Common myeloid progenitor, CD34-positive (primary cell): ENCODE data around the gene SLC4A1AP. TPM values are rescaled to one million over a fixed set of nuclear protein-coding genes. Genes with fewer than 3 reads are reported as not detected.

Experiments used
- CTCF ChIA-PET: fragments of 350-600 bp; sonication (Branson Sonifier 250); formaldehyde crosslinking; loops from one replicate; lab custom pipeline; 2021; ENCODE audit warnings: antibody characterized with exemption; lab: Charles Lee
- POLR2A ChIA-PET: fragments of 350-600 bp; sonication (Branson Sonifier 250); formaldehyde crosslinking; loops from one replicate; lab custom pipeline; 2021; ENCODE audit warnings: antibody characterized with exemption; lab: Charles Lee
- DNase-seq, 3 donors: peaks; one replicate each; pipeline versions ENCODE4 v3.0.0 to v3.0.0-alpha.2; 2013
- H3K27ac ChIP-seq, 2 experiments: 1 replicate in 1 of 2; 2 replicates in 1 of 2; pipeline ENCODE4 v1.7.0; 2013; ENCODE audit warnings: inconsistent platforms in 2 of 2, low read length in 2 of 2, mild to moderate bottlenecking in 2 of 2, low read depth in 1 of 2, moderate library complexity in 1 of 2; ENCODE audit not compliant: severe bottlenecking in 2 of 2, insufficient read depth in 1 of 2, poor library complexity in 1 of 2
- H3K27me3 ChIP-seq, 5 experiments: replicated peaks in 2 of 5; 1 replicate in 3 of 5; 2 replicates in 2 of 5; pipeline versions ENCODE4 v1.6.1 to v1.7.0; 2013; ENCODE audit warnings: low read length in 4 of 5, mild to moderate bottlenecking in 2 of 5, moderate library complexity in 2 of 5, inconsistent platforms in 1 of 5; ENCODE audit not compliant: insufficient read depth in 5 of 5, control insufficient read depth in 4 of 5
- H3K36me3 ChIP-seq, 4 experiments: 1 replicate in 2 of 4; 2 replicates in 2 of 4; pipeline versions ENCODE4 v1.6.1 to v1.7.0; 2013; ENCODE audit warnings: low read length in 3 of 4, control low read depth in 1 of 4, mild to moderate bottlenecking in 1 of 4; ENCODE audit not compliant: control insufficient read depth in 4 of 4, insufficient read depth in 4 of 4
- H3K4me1 ChIP-seq, 4 experiments: 1 replicate in 3 of 4; 2 replicates in 1 of 4; pipeline versions ENCODE4 v1.6.1 to v1.7.1; 2013; ENCODE audit warnings: low read length in 3 of 4, mild to moderate bottlenecking in 3 of 4, control low read depth in 1 of 4, inconsistent platforms in 1 of 4, moderate library complexity in 1 of 4; ENCODE audit not compliant: control insufficient read depth in 4 of 4, insufficient read depth in 4 of 4; ENCODE audit errors: control extremely low read depth in 1 of 4
- H3K4me3 ChIP-seq, 7 experiments: 1 replicate in 4 of 7; 2 replicates in 3 of 7; pipeline versions ENCODE4 v1.5.1 to v1.7.0; 2013; ENCODE audit warnings: mild to moderate bottlenecking in 7 of 7, low read length in 6 of 7, moderate library complexity in 6 of 7, inconsistent platforms in 2 of 7, low read depth in 2 of 7, control low read depth in 1 of 7; ENCODE audit not compliant: insufficient read depth in 4 of 7, control insufficient read depth in 1 of 7; ENCODE audit errors: extremely low read depth in 1 of 7
- H3K9me3 ChIP-seq, 5 experiments: 1 replicate in 4 of 5; 2 replicates in 1 of 5; pipeline versions ENCODE4 v1.6.1 to v1.7.1; 2013; ENCODE audit warnings: low read length in 4 of 5, mild to moderate bottlenecking in 2 of 5, inconsistent platforms in 1 of 5, low read depth in 1 of 5, moderate library complexity in 1 of 5; ENCODE audit not compliant: control insufficient read depth in 4 of 5, insufficient read depth in 2 of 5; ENCODE audit errors: control extremely low read depth in 1 of 5
- WGBS: methylation state at CpG from one replicate; pipeline ENCODE4 v1.1.5; 2013; ENCODE audit not compliant: insufficient coverage; 5-methylcytosine and 5-hydroxymethylcytosine counted together
- polyA plus RNA-seq: library from polyadenylated mRNA; unstranded; fragments of 120-200 nt; gene quantifications from one replicate; pipeline ENCODE4 v1.2.1, GENCODE V29; 2013

The SLC4A1AP gene
- polyA plus RNA-seq: 18.7 TPM

DNA sequence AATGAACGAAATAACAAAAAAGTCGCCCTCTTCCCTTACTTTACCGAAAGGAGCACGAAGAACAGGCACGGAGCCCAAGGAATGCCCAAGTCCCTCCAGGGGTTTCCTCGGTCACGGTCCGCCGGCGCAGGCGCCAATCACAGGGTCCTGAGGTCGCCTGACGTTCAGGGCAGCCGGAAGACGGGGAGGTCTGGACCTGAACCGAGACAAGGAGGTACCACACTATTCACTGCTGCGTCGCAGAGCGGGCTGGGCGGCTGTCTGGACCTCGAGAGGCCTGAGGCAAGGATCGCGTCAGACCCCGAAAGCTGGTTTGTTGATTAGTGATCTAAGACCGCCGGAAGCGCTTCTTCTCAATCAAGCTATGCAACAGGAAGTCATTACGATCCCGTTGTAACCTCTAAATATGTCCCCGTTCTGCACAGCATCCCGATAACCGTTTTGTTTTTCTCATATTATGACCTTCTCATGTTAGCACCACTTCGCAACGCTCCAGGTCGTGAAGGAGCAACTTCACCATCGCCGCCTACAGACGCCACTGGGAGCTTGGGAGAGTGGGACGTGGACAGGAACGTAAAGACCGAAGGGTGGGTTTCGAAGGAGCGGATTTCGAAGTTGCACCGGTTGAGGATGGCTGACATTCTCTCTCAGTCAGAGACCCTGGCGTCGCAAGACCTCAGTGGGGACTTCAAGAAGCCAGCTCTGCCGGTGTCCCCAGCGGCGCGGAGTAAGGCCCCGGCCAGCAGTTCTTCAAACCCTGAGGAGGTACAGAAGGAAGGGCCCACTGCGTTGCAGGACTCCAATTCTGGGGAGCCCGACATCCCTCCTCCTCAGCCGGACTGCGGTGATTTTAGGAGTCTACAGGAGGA lies at the start of gene SLC4A1AP, which contains the start of gene SUPT7L:
TSS of gene SLC4A1AP (plus strand) at position 605 of the 869 bp plus-strand sequence. CDS start at position 631, 26 bp downstream.
TSS of gene SUPT7L (minus strand) at position 330 of the 869 bp plus-strand sequence. CDS start 1,422 bp downstream, outside the sequence.
- no peaks in the 10 kb centered on the region for H3K27me3 ChIP-seq
- H3K9me3 ChIP-seq: no peaks in the 10 kb centered on the region
- H3K4me3 ChIP-seq: peak within 1 kb of the TSS; percentile 82 to 99 (median 92)
- WGBS: 0% methylated on average over 46 of the region's 56 CpGs
- peaks cover 14 to 40% (median 31%) of the 10 kb centered on the region in 4 experiments for H3K36me3 ChIP-seq
- CTCF ChIA-PET: interaction anchor here (0.6 to 7.3 kb wide), 7 partner anchors 8 to 933 kb away, joined by 3 to 57 read pairs (median 3); partner anchors contain the start of genes CCDC121 and GPN1
- POLR2A ChIA-PET: interaction anchor here (0.5 to 0.9 kb wide), 3 partner anchors 10 to 224 kb away, joined by 3 to 4 read pairs (median 4); no protein-coding TSS in a partner anchor
- peak; percentile 89 to 93 (median 90) for DNase-seq
- H3K4me1 ChIP-seq: peaks cover 12 to 35% (median 25%) of the 10 kb centered on the region in 4 experiments
- H3K27ac ChIP-seq: peak within 1 kb of the TSS; percentile 94 to 96

DNA sequence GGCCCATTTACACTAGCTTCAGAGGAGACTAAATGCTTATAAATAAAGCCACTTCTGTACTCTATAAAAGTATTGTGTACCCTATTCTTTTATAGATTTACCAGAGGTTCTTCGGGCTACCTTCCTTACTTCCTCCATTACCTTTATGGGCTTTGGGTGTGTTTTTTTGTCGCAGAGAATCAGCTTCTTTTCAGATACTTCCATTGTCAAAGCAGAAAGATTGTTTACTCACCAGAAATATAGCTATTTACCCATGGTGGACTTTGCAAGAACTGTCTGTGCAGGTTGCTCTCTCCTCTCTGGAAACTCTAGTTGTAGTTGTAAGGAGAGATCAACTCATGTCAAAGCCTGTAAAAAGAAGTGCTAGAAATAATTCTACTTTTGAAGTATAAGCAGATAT lies 49.7 kb upstream of the SLC4A1AP start:
- no peak for DNase-seq
- H3K27me3 ChIP-seq: no peaks in the 10 kb centered on the region
- no peaks in the 10 kb centered on the region for H3K9me3 ChIP-seq
- ChIA-PET CTCF (interaction anchor here (0.5 kb wide), 1 partner anchor 815 kb away, joined by 3 read pairs; no protein-coding TSS in a partner anchor), POLR2A (no interaction called here)
- peaks cover 14 to 59% (median 41%) of the 10 kb centered on the region in 4 experiments for H3K36me3 ChIP-seq
- H3K4me3 ChIP-seq: no peak overlapping the region
- no peak overlapping the region for H3K27ac ChIP-seq
- no CpG with 5 or more reads among the region's 2 CpGs for WGBS
- H3K4me1 ChIP-seq: no peaks in the 10 kb centered on the region

DNA sequence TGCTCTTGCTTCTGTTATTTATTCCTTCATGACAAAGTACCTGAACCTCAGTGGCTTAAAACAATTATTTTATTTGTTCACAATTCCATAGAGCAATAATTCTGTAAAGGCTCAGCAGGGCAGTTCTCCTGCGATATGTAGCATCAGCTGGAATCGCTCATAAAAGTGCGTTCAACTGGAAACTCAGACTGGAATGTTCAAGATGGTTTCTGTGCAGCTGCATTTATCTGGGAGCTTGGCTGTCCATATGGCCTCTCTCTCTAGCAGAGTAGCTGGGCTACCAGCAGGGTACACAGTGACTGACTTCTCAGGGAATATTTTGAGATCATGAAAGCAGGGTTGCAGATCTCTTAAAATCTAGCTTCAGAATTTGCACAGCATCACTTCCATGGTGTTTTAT lies 48.4 kb upstream of the SLC4A1AP start:
- POLR2A ChIA-PET: no interaction called here
- CTCF ChIA-PET: interaction anchor here (1.4 kb wide), 1 partner anchor 12 kb away, joined by 4 read pairs; no protein-coding TSS in a partner anchor

GRCh38 chr2:27621524-27621923 lies 42.2 kb upstream of the SLC4A1AP start:
- H3K36me3 ChIP-seq: peaks cover 25 to 72% (median 48%) of the 10 kb centered on the region in 4 experiments
- ChIA-PET POLR2A (interaction anchor here (0.6 kb wide), 1 partner anchor 94 kb away, joined by 4 read pairs; no protein-coding TSS in a partner anchor), CTCF (interaction anchor here (0.6 to 1.5 kb wide), 6 partner anchors 10 to 379 kb away, joined by 3 read pairs; no protein-coding TSS in a partner anchor)
- DNase-seq: no peak
- H3K27ac ChIP-seq: no peak overlapping the region
- no CpG with 5 or more reads among the region's 1 CpG for WGBS
- no peaks in the 10 kb centered on the region for H3K27me3 ChIP-seq
- H3K4me3 ChIP-seq: no peak overlapping the region
- H3K9me3 ChIP-seq: no peaks in the 10 kb centered on the region
- H3K4me1 ChIP-seq: peaks cover 2 to 8% (median 6%) of the 10 kb centered on the region in 4 experiments

More for the DNA sequence above, 48.4 kb upstream of the SLC4A1AP start:
- Histone ChIP-seq H3K27me3 (no peaks in the 10 kb centered on the region), H3K27ac (no peak overlapping the region), H3K4me3 (no peak overlapping the region), H3K4me1 (no peaks in the 10 kb centered on the region), H3K36me3 (peaks cover 14 to 61% (median 42%) of the 10 kb centered on the region in 4 experiments), H3K9me3 (no peaks in the 10 kb centered on the region)
- 96% methylated on average over 3 of the region's 3 CpGs for WGBS
- DNase-seq: no peak

- peaks cover 20 to 58% (median 37%) of the 10 kb centered on the region in 4 experiments for H3K36me3 ChIP-seq
- no peak for DNase-seq
- no peak overlapping the region for H3K27ac ChIP-seq
- WGBS: 100% methylated on average over 2 of the region's 3 CpGs
- no peak overlapping the region for H3K4me3 ChIP-seq
- CTCF ChIA-PET: interaction anchor here (1.2 kb wide), 1 partner anchor 161 kb away, joined by 3 read pairs; no protein-coding TSS in a partner anchor
- no peaks in the 10 kb centered on the region for H3K27me3 ChIP-seq
- no peaks in the 10 kb centered on the region for H3K9me3 ChIP-seq
- POLR2A ChIA-PET: no interaction called here
- H3K4me1 ChIP-seq: peaks cover 9 to 22% (median 20%) of the 10 kb centered on the region in 4 experiments
These were observed 40.7 kb upstream of the SLC4A1AP start for GRCh38 chr2:27622921-27623384.

DNA sequence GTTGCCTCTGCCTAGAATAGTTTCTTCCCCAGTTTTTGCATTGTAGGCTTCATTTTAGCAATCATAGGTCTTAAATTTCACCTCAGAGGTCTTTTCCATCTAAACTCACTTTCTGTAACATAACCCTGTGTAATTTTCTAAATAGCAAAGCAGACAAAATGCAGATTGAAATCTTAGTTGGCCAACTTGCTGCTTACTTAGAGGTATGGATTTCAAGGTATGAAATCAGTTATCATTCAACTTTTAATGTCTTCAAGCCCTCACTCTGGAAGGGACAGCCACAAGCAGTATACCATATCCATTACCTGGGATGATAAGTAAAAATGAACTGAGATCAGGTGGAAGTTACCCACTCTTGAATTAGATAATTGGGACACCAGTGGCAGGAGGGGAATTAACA lies 38.7 kb upstream of the SLC4A1AP start:
- H3K27me3 ChIP-seq: no peaks in the 10 kb centered on the region
- CTCF ChIA-PET: interaction anchor here (1.1 kb wide), 1 partner anchor 22 kb away, joined by 3 read pairs; no protein-coding TSS in a partner anchor
- peaks cover 17 to 43% (median 31%) of the 10 kb centered on the region in 4 experiments for H3K36me3 ChIP-seq
- DNase-seq: no peak
- no peak overlapping the region for H3K27ac ChIP-seq
- no peak overlapping the region for H3K4me3 ChIP-seq
- POLR2A ChIA-PET: no interaction called here
- peaks cover 17 to 34% (median 32%) of the 10 kb centered on the region in 4 experiments for H3K4me1 ChIP-seq
- no peaks in the 10 kb centered on the region for H3K9me3 ChIP-seq
